ENCODE data around the gene AMOTL1. TPM values are rescaled to one million over a fixed set of nuclear protein-coding genes. Genes with fewer than 3 reads are reported as not detected.

AMOTL1 gene
- total and polyA plus RNA-seq, 4 donors = 7.4 to 68.5 (median 27.3) TPM

GRCh38 chr11:94775567-94776327 is 7.6 kb downstream of the AMOTL1 start:
- peaks cover 11 to 32% (median 12%) of the 10 kb centered on the region in 5 donors for H3K4me1 ChIP-seq (ENCODE audit: control insufficient read depth in 5 of 5, insufficient read depth in 5 of 5, low read length in 5 of 5)
- H3K27ac ChIP-seq (ENCODE audit: low read depth in 1 of 2, low read length in 1 of 2) = no peak overlapping the region
- H3K4me3 ChIP-seq = no peak overlapping the region
- H3K9ac ChIP-seq (ENCODE audit: insufficient read depth in 1 of 2, low read length in 2 of 2) = no peak overlapping the region
- TF ChIP-seq CTCF (IDR thresholded peaks at IDR 0.05; ENCODE audit: control extremely low read depth, extremely low read depth) = no peak
- no peaks in the 10 kb centered on the region for H3K9me3 ChIP-seq (ENCODE audit: control insufficient read depth in 4 of 4, insufficient read depth in 3 of 4, low read length in 3 of 4)
- no peak for DNase-seq
- 79 to 88% methylated on average over 5 of the region's 5 CpGs for WGBS, 2 donors
- no peak for ATAC-seq (ENCODE audit: insufficient read depth, low FRiP score)
- H3K36me3 ChIP-seq (ENCODE audit: control insufficient read depth in 4 of 4, insufficient read depth in 4 of 4, low read length in 4 of 4) = no peaks in the 10 kb centered on the region
- H3K27me3 ChIP-seq (ENCODE audit: control insufficient read depth in 3 of 3, insufficient read depth in 3 of 3, low read length in 2 of 3) = no peaks in the 10 kb centered on the region

- H3K27ac ChIP-seq (ENCODE audit: low read depth in 1 of 2, low read length in 1 of 2) = peak overlapping the region in 1 of 2 donors; percentile 66
- H3K9me3 ChIP-seq (ENCODE audit: control insufficient read depth in 4 of 4, insufficient read depth in 3 of 4, low read length in 3 of 4) = no peaks in the 10 kb centered on the region
- H3K9ac ChIP-seq (ENCODE audit: insufficient read depth in 1 of 2, low read length in 2 of 2) = no peak overlapping the region
- H3K36me3 ChIP-seq (ENCODE audit: control insufficient read depth in 4 of 4, insufficient read depth in 4 of 4, low read length in 4 of 4) = no peaks in the 10 kb centered on the region
- no peak for DNase-seq
- peak; percentile 23 for ATAC-seq (ENCODE audit: insufficient read depth, low FRiP score)
- TF ChIP-seq CTCF (IDR thresholded peaks at IDR 0.05; ENCODE audit: control extremely low read depth, extremely low read depth) = no peak
- no peak overlapping the region for H3K4me3 ChIP-seq
- peaks cover 9 to 29% (median 12%) of the 10 kb centered on the region in 5 donors for H3K4me1 ChIP-seq (ENCODE audit: control insufficient read depth in 5 of 5, insufficient read depth in 5 of 5, low read length in 5 of 5)
- no peaks in the 10 kb centered on the region for H3K27me3 ChIP-seq (ENCODE audit: control insufficient read depth in 3 of 3, insufficient read depth in 3 of 3, low read length in 2 of 3)
- WGBS, 2 donors = 34 to 40% methylated on average over 5 of the region's 5 CpGs
Measured at GRCh38 chr11:94776351-94777321, 8.5 kb downstream of the AMOTL1 start.

GRCh38 chr11:94780432-94780831 is 12.3 kb downstream of the AMOTL1 start:
- H3K27ac ChIP-seq (ENCODE audit: low read depth in 1 of 2, low read length in 1 of 2) = no peak overlapping the region
- peaks cover 5 to 26% (median 8%) of the 10 kb centered on the region in 5 donors for H3K4me1 ChIP-seq (ENCODE audit: control insufficient read depth in 5 of 5, insufficient read depth in 5 of 5, low read length in 5 of 5)
- DNase-seq (no peak), ATAC-seq (ENCODE audit: insufficient read depth, low FRiP score) (no peak)
- no peak overlapping the region for H3K4me3 ChIP-seq
- no peak for TF ChIP-seq CTCF (IDR thresholded peaks at IDR 0.05; ENCODE audit: control extremely low read depth, extremely low read depth)
- WGBS, 2 donors = 19 to 29% methylated on average over 3 of the region's 3 CpGs
- H3K9me3 ChIP-seq (ENCODE audit: control insufficient read depth in 4 of 4, insufficient read depth in 3 of 4, low read length in 3 of 4) = no peaks in the 10 kb centered on the region
- no peaks in the 10 kb centered on the region for H3K36me3 ChIP-seq (ENCODE audit: control insufficient read depth in 4 of 4, insufficient read depth in 4 of 4, low read length in 4 of 4)
- no peaks in the 10 kb centered on the region for H3K27me3 ChIP-seq (ENCODE audit: control insufficient read depth in 3 of 3, insufficient read depth in 3 of 3, low read length in 2 of 3)
- H3K9ac ChIP-seq (ENCODE audit: insufficient read depth in 1 of 2, low read length in 2 of 2) = peak overlapping the region in 1 of 2 donors; percentile 63
